HFF-Myc (cell line): ENCODE data around the gene RAD51B.
"Not testable (repeated sequence)": the region's sequence is repeated elsewhere in the genome, so short reads cannot be mapped to it uniquely, and the experiment has no call there.

Experiments
- DNase-seq: peaks from one replicate; pipeline ENCODE4 v3.0.0-alpha.2; 2011; ENCODE audit warnings: low read depth; ENCODE audit errors: extremely low read depth
- H3K4me3 ChIP-seq: replicated peaks from 2 replicates; pipeline ENCODE4 v1.5.1; 2011; ENCODE audit warnings: low read depth, mild to moderate bottlenecking, control low read depth, low read length
- TF ChIP-seq, protein P1 (sequence below): IDR thresholded peaks from 2 replicates; pipeline ENCODE4 v1.5.1; 2012; ENCODE audit warnings: mild to moderate bottlenecking, low read depth, low read length, control low read depth; ENCODE audit errors: missing control alignments

Gene RAD51B

DNA sequence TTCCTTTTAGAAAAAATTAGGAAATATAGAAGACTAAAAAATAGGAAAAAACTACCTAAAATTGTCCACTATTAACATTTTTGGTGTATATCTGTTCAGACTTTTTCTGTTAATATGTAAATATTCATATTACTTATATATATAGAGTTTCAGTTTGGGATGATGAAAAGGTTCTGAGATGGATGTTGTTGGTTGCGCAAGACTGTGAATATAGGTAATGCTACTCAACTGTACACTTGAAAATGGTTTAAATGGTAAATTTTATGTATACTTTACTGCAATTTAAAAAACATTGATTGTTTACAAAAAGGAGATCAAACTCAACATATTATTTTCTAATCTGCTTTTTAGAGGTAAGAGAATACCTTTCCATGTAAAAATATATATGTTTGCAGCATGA is 200.9 kb downstream of the RAD51B start:
- DNase-seq, result no peak
- TF ChIP-seq, protein P1, sequence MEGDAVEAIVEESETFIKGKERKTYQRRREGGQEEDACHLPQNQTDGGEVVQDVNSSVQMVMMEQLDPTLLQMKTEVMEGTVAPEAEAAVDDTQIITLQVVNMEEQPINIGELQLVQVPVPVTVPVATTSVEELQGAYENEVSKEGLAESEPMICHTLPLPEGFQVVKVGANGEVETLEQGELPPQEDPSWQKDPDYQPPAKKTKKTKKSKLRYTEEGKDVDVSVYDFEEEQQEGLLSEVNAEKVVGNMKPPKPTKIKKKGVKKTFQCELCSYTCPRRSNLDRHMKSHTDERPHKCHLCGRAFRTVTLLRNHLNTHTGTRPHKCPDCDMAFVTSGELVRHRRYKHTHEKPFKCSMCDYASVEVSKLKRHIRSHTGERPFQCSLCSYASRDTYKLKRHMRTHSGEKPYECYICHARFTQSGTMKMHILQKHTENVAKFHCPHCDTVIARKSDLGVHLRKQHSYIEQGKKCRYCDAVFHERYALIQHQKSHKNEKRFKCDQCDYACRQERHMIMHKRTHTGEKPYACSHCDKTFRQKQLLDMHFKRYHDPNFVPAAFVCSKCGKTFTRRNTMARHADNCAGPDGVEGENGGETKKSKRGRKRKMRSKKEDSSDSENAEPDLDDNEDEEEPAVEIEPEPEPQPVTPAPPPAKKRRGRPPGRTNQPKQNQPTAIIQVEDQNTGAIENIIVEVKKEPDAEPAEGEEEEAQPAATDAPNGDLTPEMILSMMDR, result no peak
- no peak overlapping the region for H3K4me3 ChIP-seq

DNA sequence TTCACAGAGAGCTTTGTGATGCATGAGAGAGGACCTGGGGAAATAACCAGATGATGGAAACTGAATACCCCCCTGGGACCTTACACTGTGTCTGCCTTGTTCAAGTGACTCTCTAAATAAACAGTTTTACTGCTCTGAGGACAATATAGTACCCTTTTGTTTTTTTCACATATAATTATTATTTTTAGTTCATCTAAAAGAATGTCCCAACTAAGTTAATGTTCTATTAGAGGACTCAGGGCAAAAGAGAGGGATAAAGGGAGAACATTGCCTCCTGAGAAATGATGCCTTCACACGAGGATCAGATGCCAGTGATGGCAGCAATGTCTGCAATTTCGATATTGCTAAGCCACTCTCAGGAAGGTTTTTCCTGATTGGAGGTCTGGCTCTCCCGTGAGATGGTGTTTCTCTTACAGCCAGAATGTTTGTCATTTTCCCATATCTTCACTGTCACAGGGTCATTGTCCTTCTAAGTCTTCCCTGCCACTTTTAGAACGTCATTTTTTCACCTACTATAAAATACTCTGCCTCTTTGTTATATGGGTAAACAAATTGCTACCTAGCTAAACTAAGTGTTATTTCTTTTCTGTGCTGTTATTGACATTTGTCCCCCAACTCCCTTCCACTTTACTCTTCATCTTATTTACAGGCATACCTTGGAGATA is 201.6 kb downstream of the RAD51B start:
- no peak for DNase-seq
- no peak overlapping the region for H3K4me3 ChIP-seq
- TF ChIP-seq, protein P1, result no peak

GRCh38 chr14:68027276-68027675 is 207.7 kb downstream of the RAD51B start:
- no peak for DNase-seq
- TF ChIP-seq, protein P1, result no peak

DNA sequence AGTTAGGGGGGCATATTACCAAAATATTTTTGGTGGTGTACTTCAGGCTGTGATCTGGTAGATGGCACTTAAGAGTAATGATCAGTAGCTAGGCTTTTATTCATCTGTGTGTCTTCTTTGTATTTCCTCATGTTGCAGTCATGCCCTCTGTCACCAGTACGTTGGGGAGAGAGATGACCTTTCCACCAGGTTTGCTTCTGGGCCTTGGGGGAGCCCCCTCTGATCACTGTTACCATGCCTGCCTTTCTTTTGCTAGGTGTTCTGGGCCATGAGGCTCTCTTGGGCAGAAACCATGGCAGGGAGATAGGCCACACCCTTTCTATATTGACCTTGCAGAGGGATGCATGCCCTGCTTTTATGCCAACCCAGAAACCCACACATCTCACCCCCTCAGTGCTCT is 208.5 kb downstream of the RAD51B start:
- TF ChIP-seq, protein P1, result no peak
- no peak for DNase-seq
- no peak overlapping the region for H3K4me3 ChIP-seq

More at GRCh38 chr14:68027276-68027675, 207.7 kb downstream of the RAD51B start:
- H3K4me3 ChIP-seq, result no peak overlapping the region

DNA sequence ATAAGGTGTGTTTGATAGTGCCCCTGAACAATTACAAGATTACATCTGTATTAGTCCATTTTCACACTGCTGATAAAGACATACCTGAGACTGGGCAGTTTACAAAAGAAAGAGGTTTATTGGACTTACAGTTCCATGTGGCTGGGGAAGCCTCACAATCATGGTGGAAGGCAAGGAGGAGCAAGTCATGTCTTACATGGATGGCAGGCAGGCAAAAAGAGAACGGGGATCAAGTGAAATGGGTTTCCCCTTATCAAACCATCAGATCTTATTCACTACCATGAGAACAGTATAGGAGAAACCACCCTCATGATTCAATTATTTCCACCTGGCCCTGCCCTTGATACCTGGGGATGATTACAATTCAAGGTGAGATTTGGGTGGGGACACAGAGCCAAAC is 211.4 kb downstream of the RAD51B start:
- H3K4me3 ChIP-seq, DNase-seq: not testable (repeated sequence)

- TF ChIP-seq, protein P1, result no peak
- H3K4me3 ChIP-seq, result no peak overlapping the region
- DNase-seq, result no peak
Observed at GRCh38 chr14:68032154-68032553, 212.6 kb downstream of the RAD51B start.

DNA sequence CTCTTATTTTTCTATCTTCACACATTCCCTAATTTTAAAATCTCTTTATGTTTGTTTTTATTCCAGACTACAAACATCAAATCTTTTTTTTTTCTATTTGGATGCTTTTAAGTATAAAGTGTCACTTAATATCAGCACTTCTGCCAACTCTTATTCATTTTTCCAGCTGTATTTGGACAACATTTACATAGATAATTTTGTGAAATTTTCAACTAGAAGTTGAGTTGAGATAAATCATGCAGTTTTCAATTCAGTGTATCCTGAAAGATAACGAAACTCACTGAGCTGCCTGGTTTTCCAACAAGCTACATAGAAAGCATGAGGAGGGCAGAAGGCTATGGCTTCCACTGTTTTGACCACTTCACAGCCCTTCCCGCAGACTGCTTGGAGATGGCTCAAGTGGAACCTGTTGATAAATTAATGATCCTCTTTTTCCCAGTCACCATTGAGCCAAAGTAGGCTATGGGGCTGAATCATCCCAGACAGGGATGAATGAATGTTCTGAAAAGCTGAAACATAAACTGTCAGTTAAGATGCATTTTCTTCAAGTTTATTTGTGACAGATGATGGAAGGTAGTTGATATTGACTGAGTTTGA is 213.9 kb downstream of the RAD51B start:
- H3K4me3 ChIP-seq, result no peak overlapping the region
- no peak for DNase-seq
- TF ChIP-seq, protein P1, result no peak
